HEK293T (cell line): ENCODE data around the gene RHBDL3.

ENCODE experiments used
- CTCF ChIA-PET: fragments of 350-600 bp; formaldehyde crosslinking; extraction: SDS; loops from one replicate; lab custom pipeline; 2021; ENCODE audit warnings: antibody characterized with exemption, inconsistent platforms; lab: Yijun Ruan, JAX
- POLR2A ChIA-PET: fragments of 350-600 bp; formaldehyde crosslinking; extraction: SDS; loops from one replicate; lab custom pipeline; 2020; ENCODE audit warnings: antibody characterized with exemption, inconsistent platforms; lab: Yijun Ruan, JAX
- DNase-seq: peaks from one replicate; pipeline ENCODE4 v3.0.0; 2012; ENCODE audit warnings: mixed read lengths; ENCODE audit errors: extremely low spot score
- ARNT ChIP-seq: fragments of 450-650 bp; IDR thresholded peaks from 2 replicates; pipeline ENCODE4 v1.6.1; 2017; ENCODE audit warnings: mild to moderate bottlenecking
- BHLHE40 ChIP-seq: fragments of 450-650 bp; IDR thresholded peaks from 2 replicates; pipeline ENCODE4 v1.6.1; 2016; ENCODE audit warnings: mild to moderate bottlenecking, moderate library complexity, borderline replicate concordance
- CTBP1 ChIP-seq: fragments of 450-650 bp; IDR thresholded peaks from 2 replicates; pipeline ENCODE4 v1.6.1; 2016; ENCODE audit warnings: borderline replicate concordance
- ELF4 ChIP-seq: fragments of 450-650 bp; IDR thresholded peaks from 2 replicates; pipeline ENCODE4 v1.6.1; 2017; ENCODE audit warnings: antibody characterized with exemption
- FOXA1 ChIP-seq: fragments of 450-650 bp; IDR thresholded peaks from 2 replicates; pipeline ENCODE4 v1.6.1; 2016; ENCODE audit warnings: mild to moderate bottlenecking
- FOXK2 ChIP-seq: fragments of 450-650 bp; IDR thresholded peaks from 2 replicates; pipeline ENCODE4 v1.6.1; 2016; ENCODE audit warnings: mild to moderate bottlenecking
- FOXM1 ChIP-seq: fragments of 450-650 bp; IDR thresholded peaks from 2 replicates; pipeline ENCODE4 v1.6.1; 2017; ENCODE audit warnings: mild to moderate bottlenecking, borderline replicate concordance
- HDGF ChIP-seq: fragments of 450-650 bp; IDR thresholded peaks from 2 replicates; pipeline ENCODE4 v1.6.1; 2017; ENCODE audit warnings: antibody characterized with exemption, borderline replicate concordance
- L3MBTL2 ChIP-seq: fragments of 450-650 bp; conservative IDR thresholded peaks from 2 replicates; pipeline ENCODE4 v1.6.1; 2016; ENCODE audit warnings: mild to moderate bottlenecking
- LEF1 ChIP-seq: fragments of 450-650 bp; IDR thresholded peaks from 2 replicates; pipeline ENCODE4 v1.6.1; 2017; ENCODE audit warnings: mild to moderate bottlenecking, borderline replicate concordance
- NFRKB ChIP-seq: fragments of 450-650 bp; IDR thresholded peaks from 2 replicates; pipeline ENCODE4 v1.6.1; 2016; ENCODE audit warnings: mild to moderate bottlenecking, moderate library complexity
- PKNOX1 ChIP-seq: fragments of 450-650 bp; IDR thresholded peaks from 2 replicates; pipeline ENCODE4 v1.6.1; 2016
- SP1 ChIP-seq: fragments of 450-650 bp; IDR thresholded peaks from 2 replicates; pipeline ENCODE4 v1.6.1; 2017
- SUZ12 ChIP-seq: fragments of 450-650 bp; IDR thresholded peaks from 2 replicates; pipeline ENCODE4 v1.6.1; 2016; ENCODE audit warnings: mild to moderate bottlenecking
- TARDBP ChIP-seq: fragments of 450-650 bp; IDR thresholded peaks from 2 replicates; pipeline ENCODE4 v1.6.1; 2016
- ZNF384 ChIP-seq: fragments of 450-650 bp; IDR thresholded peaks from 2 replicates; pipeline ENCODE4 v1.6.1; 2016

The RHBDL3 gene

GRCh38 chr17:32277284-32277683 lies 11.7 kb downstream of the RHBDL3 start:
- DNase-seq, result no peak
- CTCF ChIA-PET, result no interaction called here
- POLR2A ChIA-PET, result no interaction called here

GRCh38 chr17:32278815-32279214 lies 13.2 kb downstream of the RHBDL3 start:
- ChIA-PET POLR2A (no interaction called here), CTCF (interaction anchor here (0.7 kb wide), 1 partner anchor 13 kb away, joined by 3 read pairs; no protein-coding TSS in a partner anchor)
- TF ChIP-seq ZNF384 (no peak), FOXM1 (no peak), FOXK2 (no peak), NFRKB (no peak), TARDBP (no peak), LEF1 (no peak), SP1 (no peak), CTBP1 (no peak), BHLHE40 (no peak), L3MBTL2 (no peak), ARNT (no peak), SUZ12 (no peak), PKNOX1 (no peak), HDGF (no peak), ELF4 (no peak), FOXA1 (no peak)
- no peak for DNase-seq

More at GRCh38 chr17:32277284-32277683, 11.7 kb downstream of the RHBDL3 start:
- TF ChIP-seq L3MBTL2 (no peak), NFRKB (no peak), ZNF384 (no peak), SUZ12 (no peak), PKNOX1 (no peak), FOXM1 (no peak), SP1 (no peak), CTBP1 (no peak)

- TF ChIP-seq FOXM1 (no peak), L3MBTL2 (no peak), ZNF384 (no peak), LEF1 (no peak), CTBP1 (no peak), TARDBP (no peak), ELF4 (no peak), FOXK2 (no peak)
- POLR2A ChIA-PET, result interaction anchor here (1.2 kb wide), 2 partner anchors 14 to 15 kb away, joined by 3 to 4 read pairs; no protein-coding TSS in a partner anchor
- CTCF ChIA-PET, result interaction anchor here (0.5 kb wide), 1 partner anchor 34 kb away, joined by 7 read pairs; no protein-coding TSS in a partner anchor
- no peak for DNase-seq
These were observed 14.5 kb downstream of the RHBDL3 start for GRCh38 chr17:32279891-32280716.

- ChIA-PET CTCF (no interaction called here), POLR2A (interaction anchor here (1.2 kb wide), 2 partner anchors 14 to 15 kb away, joined by 3 to 4 read pairs; no protein-coding TSS in a partner anchor)
- TF ChIP-seq CTBP1 (no peak), PKNOX1 (no peak), TARDBP (no peak), ELF4 (no peak), ARNT (no peak), SP1 (no peak), LEF1 (no peak), HDGF (no peak), NFRKB (no peak), FOXK2 (no peak), BHLHE40 (no peak), L3MBTL2 (no peak)
- DNase-seq, result no peak
These were observed 15.4 kb downstream of the RHBDL3 start for GRCh38 chr17:32281011-32281451.

- TF ChIP-seq BHLHE40 (no peak), SUZ12 (no peak), HDGF (no peak), CTBP1 (no peak), SP1 (no peak), FOXM1 (no peak), FOXA1 (no peak), LEF1 (no peak), L3MBTL2 (no peak), ZNF384 (no peak), ELF4 (no peak), ARNT (no peak), TARDBP (no peak), FOXK2 (no peak), PKNOX1 (no peak), NFRKB (no peak)
- DNase-seq, result no peak
- POLR2A ChIA-PET, result no interaction called here
- CTCF ChIA-PET, result no interaction called here
These were observed 18.1 kb downstream of the RHBDL3 start for GRCh38 chr17:32283745-32284201.
